Activated CD8-positive, alpha-beta memory T cell treated with anti-CD3 and anti-CD28 coated beads for 36 hours (primary cell): ENCODE data around the gene SRPK2. TPM values are rescaled to one million over a fixed set of nuclear protein-coding genes. Genes with fewer than 3 reads are reported as not detected.
"Not testable (repeated sequence)": the region's sequence is repeated elsewhere in the genome, so short reads cannot be mapped to it uniquely, and the experiment has no call there.

Experiments
- CTCF ChIA-PET: fragments of 350-600 bp; sonication (Branson Sonifier 250); formaldehyde crosslinking; loops from one replicate; lab custom pipeline; 2021; ENCODE audit warnings: antibody characterized with exemption; lab: Charles Lee
- POLR2A ChIA-PET: fragments of 350-600 bp; sonication (Branson Sonifier 250); formaldehyde crosslinking; loops from one replicate; lab custom pipeline; 2021; ENCODE audit warnings: antibody characterized with exemption; lab: Charles Lee
- total RNA-seq, 2 experiments: library from RNA; stranded (reverse); gene quantifications; one replicate each; pipeline ENCODE4 v1.2.3, GENCODE V29; 2021

The SRPK2 gene
- total RNA-seq, 2 experiments from 2014 or later: 38.8 to 43.9 TPM

DNA sequence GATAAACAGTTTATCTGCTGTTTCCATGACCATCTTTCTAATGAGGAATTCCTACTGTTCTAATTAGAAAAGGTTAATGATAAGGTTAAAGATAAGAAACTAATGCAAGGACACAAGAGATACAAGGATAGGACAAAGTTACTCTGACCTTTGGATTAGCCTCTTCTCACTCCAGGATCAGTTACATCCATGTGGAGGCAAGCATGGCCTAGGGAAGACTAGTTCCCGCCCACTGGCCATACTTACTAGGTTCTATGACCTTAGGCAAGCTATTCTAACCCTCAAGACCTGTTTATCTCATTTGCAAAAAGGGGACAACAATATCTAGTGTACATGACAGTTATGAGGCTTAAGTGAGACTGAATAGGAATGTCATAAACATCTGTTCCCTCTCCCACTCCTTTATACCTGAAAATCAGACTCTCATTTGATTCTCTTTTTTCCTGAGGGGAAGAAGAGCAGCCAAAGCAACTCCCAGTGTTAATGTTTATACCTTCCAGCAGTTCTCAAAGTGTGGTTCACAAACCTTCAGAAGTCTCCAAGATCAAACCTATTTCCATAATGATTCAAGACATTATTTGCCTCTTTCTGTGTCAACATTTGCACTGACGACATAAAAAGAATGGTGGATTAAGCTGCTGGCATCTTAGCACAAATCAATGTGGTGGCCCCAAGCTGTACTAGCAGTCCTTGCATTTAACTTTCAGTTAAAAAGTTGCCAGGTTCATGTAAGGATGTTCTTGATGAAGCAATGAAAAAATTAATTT lies 72.0 kb downstream of the SRPK2 start:
- CTCF ChIA-PET: no interaction called here
- POLR2A ChIA-PET: no interaction called here

DNA sequence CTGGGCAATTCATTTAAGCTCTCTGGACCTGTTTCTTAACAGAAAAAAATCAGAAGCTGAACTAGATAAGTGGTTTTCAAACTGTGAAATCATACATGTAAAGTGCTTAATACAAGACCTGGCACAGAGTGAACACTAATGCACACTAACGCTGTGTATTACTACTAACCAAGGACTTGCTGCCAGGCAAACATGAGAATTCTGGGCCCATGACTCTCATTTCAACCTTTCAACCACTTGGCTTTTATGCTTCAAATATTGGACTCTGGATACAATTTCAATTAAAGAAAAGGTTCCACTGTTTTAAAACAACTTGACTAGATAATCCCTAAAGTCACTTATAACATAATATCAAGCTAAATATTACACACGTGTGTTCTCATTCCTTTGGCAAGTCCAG lies 73.4 kb downstream of the SRPK2 start:
- POLR2A ChIA-PET: no interaction called here

DNA sequence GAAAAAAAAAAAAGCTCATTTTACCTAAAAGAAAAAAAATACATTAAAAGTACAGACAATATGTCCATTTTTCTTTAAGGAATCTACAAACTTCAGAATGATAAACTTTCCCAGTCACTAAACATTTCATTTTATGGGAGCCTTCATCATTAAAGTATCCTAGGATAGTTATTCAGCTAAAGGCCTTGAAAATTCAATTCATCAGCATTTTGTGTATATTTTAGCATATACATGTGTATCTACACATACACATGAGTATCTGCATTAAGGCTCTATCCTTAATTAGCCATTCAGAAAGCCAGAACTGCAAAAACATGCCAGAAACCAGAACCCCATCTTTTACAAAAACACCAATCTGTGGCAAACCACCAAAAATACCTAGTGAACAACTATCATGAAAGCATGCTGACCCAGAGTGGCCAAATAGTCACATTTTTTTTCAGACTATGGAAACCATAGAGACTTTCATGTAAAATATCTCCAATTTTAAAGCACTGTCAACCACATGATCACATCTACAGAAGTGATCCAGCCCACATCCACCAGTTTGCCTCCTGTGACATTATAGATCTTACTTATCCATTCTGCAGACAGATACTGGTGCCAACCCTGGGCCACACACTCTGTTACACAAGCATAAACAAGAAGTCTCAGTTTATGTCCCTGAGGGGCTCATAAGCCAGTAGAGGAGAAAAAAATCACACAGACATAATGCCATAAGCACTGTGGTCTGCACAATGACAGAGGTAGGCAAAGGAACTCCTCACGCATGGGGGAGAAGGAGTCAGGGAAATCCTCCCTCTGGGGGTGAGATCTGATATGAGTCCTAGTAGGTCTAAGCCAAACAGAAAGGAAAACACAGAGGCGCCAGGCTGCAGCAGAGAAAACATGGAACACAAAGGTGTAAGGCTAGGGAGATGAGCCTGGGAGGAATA lies 79.2 kb downstream of the SRPK2 start:
- POLR2A ChIA-PET: interaction anchor here (0.6 kb wide), 2 partner anchors 18 to 459 kb away, joined by 3 to 5 read pairs; no protein-coding TSS in a partner anchor
- CTCF ChIA-PET: interaction anchor here (0.6 kb wide), 1 partner anchor 23 kb away, joined by 3 read pairs; no protein-coding TSS in a partner anchor

More for the DNA sequence above, 73.4 kb downstream of the SRPK2 start:
- CTCF ChIA-PET: no interaction called here

DNA sequence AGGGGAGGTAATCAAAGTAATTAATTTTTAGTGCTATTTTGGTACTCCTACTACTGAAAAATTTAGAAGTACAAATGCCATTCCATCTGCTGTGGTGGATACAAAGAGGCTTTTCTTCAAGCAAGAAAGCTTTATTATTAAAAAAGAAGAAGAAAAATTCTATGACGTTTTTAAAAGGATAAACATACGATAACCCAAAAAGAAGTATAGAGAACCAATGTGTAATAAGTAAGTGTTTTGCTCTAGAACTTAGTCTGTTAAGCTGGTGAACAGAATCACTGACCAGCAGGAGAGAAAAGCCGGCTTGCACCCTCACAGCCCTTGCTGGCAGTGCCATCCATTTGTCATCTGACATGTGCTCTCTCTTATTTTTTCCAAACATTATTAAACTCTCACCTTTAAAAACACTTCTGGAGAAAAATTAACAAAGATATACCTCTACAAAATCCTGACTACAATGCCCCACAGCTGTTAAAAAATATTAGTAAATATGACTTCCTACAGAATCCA lies 81.5 kb downstream of the SRPK2 start:
- ChIA-PET CTCF (no interaction called here), POLR2A (no interaction called here)

DNA sequence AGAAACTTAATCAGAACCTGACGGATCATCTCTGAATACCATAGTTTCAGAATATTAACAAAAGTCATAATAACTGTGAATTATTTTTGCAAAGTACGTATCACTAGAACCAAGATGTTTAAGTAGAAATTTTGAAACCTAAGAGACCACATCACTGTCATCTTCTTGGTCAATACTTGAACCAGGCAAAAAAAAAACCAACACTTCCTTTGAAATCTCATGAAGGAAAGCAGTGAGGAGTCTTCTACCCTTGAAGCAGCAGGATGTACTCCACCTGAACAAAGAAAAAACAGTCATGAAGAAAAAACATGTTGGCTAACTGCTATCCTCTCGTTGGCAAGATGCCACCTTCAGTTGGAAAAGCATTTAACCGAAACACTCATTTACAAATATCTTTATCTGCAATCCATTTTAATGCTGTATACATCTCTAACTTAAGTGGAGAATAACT lies 82.4 kb downstream of the SRPK2 start:
- ChIA-PET POLR2A (no interaction called here), CTCF (no interaction called here)

DNA sequence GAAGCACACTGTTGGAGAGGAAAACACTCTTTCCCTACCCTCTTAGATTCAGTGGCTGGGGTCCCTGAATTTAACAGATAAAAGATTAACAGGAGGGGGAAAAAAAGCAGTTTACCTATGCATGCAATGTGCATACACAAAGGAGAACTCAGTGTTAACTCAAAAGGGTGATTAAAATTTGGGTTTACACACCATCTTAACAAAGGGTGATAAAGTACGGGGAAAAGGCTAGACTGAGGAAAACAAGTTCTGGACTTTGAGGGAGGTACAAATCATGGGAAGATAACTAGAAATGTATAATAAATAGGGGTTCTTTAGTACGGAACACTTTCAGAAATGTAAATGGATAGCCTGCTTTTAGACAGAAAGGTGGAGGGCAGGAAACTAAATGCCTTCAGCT lies 83.1 kb downstream of the SRPK2 start:
- ChIA-PET CTCF (no interaction called here), POLR2A (no interaction called here)

DNA sequence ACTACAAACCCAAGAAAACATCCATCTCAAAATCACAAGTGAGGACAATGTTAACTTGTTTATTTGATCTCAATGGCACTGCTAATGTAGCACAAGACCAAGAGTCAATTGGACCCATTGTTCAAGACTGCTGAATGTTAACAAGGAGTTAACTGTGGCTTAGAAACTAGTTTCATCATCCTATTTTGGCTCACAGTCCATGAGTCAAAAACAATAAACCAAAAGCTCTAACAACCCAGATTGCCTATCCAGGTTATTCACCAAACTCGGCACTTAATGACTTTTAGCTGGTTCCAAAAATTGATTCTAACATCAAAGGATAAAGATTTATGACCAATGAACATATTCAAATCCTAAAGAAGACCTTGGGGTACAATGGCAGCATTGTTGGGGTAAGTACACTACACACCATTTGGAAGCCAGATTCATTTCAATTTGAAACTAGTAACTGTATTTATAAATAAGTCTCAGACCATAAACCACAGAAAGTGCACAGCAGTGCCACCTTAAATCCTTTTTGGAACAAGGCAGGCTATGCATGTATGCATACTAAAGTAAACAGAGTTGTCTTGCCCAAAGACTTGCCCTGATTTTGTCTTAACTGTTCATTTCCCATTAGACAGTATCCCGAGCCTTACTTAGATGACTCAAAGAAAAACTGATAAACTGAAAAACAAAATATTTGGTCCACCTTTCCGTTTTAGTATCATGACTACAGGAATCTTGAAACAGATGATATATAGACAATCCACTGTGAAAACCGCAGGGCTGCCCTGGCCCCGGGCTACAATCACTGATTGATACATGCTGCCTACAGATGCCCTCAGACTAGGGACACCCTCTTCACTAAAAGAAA lies 84.5 kb downstream of the SRPK2 start:
- CTCF ChIA-PET: no interaction called here
- POLR2A ChIA-PET: interaction anchor here (1.0 kb wide), 1 partner anchor 15 kb away, joined by 3 read pairs; no protein-coding TSS in a partner anchor

DNA sequence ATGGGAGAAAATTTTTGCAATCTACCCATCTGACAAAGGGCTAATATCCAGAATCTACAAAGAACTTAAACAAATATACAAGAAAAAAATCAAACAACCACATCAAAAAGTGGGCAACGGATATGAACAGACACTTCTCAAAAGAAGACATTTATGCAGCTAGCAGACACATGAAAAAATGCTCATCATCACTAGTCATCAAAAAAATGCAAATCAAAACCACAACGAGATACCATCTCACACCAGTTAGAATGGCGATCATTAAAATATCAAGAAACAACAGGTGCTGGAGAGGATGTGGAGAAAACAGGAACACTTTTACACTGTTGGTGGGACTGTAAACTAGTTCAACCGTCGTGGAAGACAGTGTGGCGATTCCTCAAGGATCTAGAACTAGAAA lies 88.1 kb downstream of the SRPK2 start:
- POLR2A ChIA-PET, CTCF ChIA-PET: not testable (repeated sequence)

DNA sequence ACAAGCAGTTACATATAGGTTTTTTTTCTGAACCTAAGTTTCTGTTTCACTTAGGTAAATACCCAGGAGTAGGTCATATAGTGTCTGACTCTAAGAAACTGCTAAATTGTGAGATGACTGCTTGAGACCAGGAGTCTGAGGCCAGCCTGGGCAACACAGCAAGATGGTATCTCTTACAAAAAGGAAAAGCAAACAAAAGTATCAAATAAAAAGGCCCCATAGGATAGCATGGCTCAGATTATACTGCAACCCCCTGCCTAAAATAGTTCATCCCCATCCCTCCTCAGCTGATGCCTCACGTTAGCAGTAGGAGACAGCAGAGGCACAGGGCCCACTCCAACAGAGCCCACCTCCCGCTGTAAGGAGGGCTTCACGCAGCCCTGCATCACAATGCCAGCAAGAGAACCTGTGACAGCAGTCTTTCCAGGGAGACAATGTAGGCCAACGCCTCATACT lies 90.3 kb downstream of the SRPK2 start:
- ChIA-PET CTCF (interaction anchor here (1.3 kb wide), 1 partner anchor 9 kb away, joined by 3 read pairs; no protein-coding TSS in a partner anchor), POLR2A (interaction anchor here (0.6 kb wide), 1 partner anchor 147 kb away, joined by 4 read pairs; no protein-coding TSS in a partner anchor)

DNA sequence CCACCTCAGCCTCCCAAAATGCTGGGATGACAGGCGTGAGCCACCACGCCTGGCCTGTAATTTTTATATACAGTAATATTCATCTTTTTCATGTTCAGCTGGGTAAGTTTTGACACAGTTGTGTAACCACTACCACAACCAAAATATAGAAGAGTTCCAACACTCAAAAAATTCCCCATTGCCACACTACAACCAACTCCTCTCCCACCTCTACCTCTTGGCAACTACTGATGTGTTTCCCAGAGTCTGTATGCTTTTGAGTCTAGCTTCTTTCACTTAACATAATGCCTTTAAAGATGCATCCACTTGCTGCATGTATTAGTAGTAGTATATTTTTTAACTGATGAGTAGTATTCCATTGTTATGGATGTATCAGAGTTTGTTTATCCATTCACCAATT lies 90.7 kb downstream of the SRPK2 start:
- ChIA-PET CTCF (interaction anchor here (1.3 kb wide), 1 partner anchor 8 kb away, joined by 3 read pairs; no protein-coding TSS in a partner anchor), POLR2A (interaction anchor here (0.6 kb wide), 1 partner anchor 148 kb away, joined by 4 read pairs; no protein-coding TSS in a partner anchor)

DNA sequence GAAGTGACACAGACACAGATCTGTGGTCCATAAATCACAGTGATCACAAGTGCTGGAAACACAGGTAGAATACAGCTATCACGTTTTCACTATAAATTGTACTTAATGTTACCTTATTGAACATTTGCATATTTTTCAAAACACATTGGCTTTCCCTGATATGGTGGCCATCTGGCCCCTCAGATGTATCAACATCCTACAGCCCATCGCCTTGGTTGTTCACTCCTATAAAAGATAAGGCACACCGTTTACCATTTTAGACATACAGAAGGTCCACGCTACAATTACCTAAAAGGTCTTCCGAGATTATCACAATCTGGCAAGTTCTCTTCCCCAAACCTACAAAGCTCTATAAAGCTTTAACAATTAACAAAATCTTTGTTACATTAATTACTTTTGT lies 91.4 kb downstream of the SRPK2 start:
- CTCF ChIA-PET: interaction anchor here (1.3 kb wide), 1 partner anchor 8 kb away, joined by 3 read pairs; no protein-coding TSS in a partner anchor

DNA sequence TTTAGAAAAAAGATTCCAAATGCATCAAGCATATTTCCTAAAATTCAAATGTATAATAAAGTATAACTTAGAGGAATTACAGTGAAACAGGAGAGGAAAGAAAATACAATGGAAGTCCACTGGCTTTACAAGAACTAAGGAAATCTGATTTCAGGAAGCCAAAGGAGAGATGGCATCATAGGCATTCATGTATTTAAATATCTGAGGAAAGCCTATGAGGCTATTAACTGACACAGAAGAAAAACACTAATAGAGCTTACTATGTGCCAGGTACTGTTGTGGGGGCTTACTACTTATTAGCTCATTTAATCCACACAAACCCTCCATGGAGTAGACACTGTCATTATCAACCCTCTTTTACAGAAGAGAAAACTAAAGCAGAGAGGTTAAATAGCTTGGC lies 92.2 kb downstream of the SRPK2 start:
- ChIA-PET POLR2A (no interaction called here), CTCF (no interaction called here)

More for the DNA sequence above, 91.4 kb downstream of the SRPK2 start:
- POLR2A ChIA-PET: no interaction called here

DNA sequence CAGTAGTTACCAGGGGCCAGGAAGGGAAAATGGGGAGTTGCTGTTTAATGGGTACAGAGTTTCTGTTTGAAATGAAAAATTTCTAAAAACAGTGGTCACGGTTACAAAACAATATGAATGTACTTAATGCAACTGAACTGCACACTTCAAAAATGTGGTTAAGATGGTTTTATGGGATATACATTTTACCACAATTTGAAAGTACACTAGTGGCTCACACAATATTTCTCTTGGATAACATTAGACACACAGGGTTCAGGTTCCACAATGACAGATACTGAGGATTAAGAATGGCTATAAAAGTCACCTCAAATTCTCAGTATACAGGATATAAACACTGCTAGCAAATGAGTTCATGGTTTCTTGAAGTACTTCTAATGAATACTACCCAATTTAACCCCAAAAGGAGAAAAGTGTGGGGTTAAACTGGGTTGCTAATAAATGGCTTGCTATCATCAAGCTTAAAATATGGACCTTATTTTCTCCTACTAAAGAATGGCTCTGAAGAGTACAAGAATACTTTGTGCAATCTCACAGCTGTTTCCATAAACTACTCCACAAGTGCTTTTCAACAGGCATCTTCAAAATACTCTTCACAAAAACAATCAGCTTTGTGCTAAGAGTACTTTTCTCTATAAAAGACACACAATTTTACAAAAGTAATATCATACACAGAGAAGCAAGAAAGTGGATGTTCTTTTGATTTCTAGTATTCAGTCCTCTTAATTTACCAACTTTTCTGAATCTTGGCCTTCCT lies 92.9 kb downstream of the SRPK2 start:
- ChIA-PET CTCF (no interaction called here), POLR2A (no interaction called here)

DNA sequence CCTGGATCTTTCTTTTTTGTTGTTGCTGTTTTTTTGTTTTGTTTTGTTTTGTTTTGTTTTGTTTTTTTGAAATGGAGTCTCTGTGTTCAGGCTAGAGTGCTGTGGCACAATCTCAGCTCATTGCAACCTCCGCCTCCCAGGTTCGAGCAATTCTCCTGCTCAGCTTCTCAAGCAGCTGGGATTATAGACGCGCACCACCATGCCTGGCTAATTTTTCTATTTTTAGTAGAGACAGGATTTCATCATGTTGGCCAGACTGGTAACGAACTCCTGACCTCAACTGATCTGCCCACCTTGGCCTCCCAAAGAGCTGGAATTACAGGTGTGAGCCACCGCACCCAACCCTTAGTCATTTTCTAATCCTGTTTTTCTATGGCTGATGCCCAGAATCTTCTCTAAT lies 94.2 kb downstream of the SRPK2 start:
- POLR2A ChIA-PET, CTCF ChIA-PET: not testable (repeated sequence)

DNA sequence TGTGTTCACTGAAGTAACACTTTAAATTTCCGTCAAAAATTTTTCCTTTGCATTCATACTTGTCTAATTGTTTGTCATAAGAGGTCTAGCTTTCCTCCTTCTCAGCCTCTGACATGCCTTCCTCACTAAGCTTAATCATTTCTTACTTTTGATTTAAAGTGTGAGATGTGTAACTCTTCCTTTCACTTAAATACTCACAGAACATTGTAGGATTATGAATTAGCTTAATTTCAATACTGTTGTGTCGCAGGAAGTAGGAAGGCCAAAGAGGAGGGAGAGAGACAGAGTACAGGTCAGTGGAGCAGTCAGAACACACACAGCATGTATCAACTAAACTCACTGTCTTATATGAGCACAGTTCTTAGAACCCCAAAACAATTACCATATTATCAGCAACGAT lies 99.0 kb downstream of the SRPK2 start:
- CTCF ChIA-PET: interaction anchor here (0.6 to 1.2 kb wide), 3 partner anchors 8 to 309 kb away, joined by 3 read pairs; no protein-coding TSS in a partner anchor

DNA sequence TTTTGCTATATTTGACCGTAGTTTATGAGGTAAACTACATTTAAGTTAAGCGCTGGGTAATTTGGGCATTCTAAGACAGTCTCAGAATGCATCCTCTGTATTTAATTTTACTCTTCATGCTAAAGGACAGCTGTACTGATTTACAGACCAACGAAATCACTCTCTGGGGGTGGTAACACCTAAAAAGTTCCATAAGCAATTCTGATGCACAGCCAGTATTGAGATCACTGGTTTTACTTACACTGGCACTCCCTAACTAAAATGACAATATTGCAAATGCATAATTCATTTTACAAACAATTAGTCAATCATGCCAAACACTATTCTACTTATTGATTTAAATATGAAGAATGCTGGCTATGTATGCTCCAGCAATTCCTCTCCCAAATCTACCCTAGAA lies 102.3 kb downstream of the SRPK2 start:
- CTCF ChIA-PET: interaction anchor here (0.6 kb wide), 1 partner anchor 23 kb away, joined by 3 read pairs; no protein-coding TSS in a partner anchor
- POLR2A ChIA-PET: interaction anchor here (0.7 kb wide), 1 partner anchor 42 kb away, joined by 4 read pairs; no protein-coding TSS in a partner anchor

More for the DNA sequence above, 99.0 kb downstream of the SRPK2 start:
- POLR2A ChIA-PET: interaction anchor here (0.9 to 1.1 kb wide), 2 partner anchors 15 to 85 kb away, joined by 3 read pairs; no protein-coding TSS in a partner anchor

DNA sequence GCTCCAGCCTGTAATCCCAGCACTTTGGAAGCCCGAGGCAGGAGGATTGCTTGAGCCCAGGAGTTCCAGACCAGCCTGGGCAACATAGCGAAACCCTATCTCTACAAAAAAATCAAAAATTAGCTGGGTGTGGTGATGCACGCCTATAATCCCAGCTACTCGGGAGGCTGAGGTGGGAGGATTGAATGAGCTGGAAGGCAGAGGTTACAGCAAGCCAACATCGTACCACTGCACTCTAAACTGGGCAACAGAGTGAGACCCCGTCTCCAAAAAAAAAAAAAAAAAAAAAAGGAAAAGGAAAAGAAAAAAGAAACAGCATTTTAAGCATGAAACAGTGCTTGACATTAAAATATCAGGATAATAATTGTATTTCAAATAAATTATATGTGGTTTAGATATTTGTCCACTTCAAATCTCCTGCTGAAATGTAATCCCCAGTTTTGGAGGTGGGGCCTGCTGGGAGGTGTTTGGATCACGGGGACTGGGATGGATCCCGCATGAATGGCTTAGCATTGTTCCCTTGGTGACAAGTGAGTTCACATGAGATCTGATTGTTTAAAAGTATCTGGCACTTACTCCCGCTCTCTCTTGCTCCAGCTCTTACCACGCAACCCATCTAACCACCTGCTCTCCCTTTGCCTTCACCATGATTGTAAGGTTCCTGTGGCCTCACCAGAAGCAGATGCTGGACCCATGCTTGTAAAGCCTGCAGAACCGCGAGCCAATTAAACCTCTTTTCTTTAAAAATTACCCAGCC lies 103.4 kb downstream of the SRPK2 start:
- ChIA-PET POLR2A (no interaction called here), CTCF (interaction anchor here (0.6 kb wide), 1 partner anchor 1001 kb away, joined by 3 read pairs; no protein-coding TSS in a partner anchor)
